HepG2 (cell line): ENCODE data around the gene SLC24A5.

Experiments used
- ASH2L ChIP-seq: fragments of 300-600, 200-600 bp; sonication (generic); IDR thresholded peaks from 2 replicates; pipeline ENCODE4 v1.7.0; 2017; ENCODE audit warnings: low read depth, mild to moderate bottlenecking, moderate library complexity, mixed read lengths, low read length; ENCODE audit not compliant: insufficient read length
- ATF7 ChIP-seq, 2 experiments: fragments of 450-650 bp in 1 of 2; sonication (generic) in 1 of 2; formaldehyde crosslinking in 1 of 2; IDR thresholded peaks; 2 replicates each; pipeline versions ENCODE4 v1.4.0 to v1.6.1; 2016 to 2020; ENCODE audit warnings: antibody characterized with exemption in 1 of 2, mild to moderate bottlenecking in 1 of 2, missing genetic modification reagents in 1 of 2
- CEBPB ChIP-seq: IDR thresholded peaks from 2 replicates; pipeline ENCODE4 v1.6.1; 2011; ENCODE audit warnings: low read depth, low read length, improper control_type of control experiment, borderline replicate concordance
- CTCF ChIP-seq: sonication (generic); formaldehyde crosslinking; IDR thresholded peaks from 2 replicates; pipeline ENCODE4 v1.5.0; 2020; ENCODE audit warnings: mild to moderate bottlenecking, missing genetic modification reagents, moderate library complexity
- FOXK2 ChIP-seq: fragments of 450-650 bp; IDR thresholded peaks from 2 replicates; pipeline ENCODE4 v1.6.1; 2016
- KDM4B ChIP-seq: sonication (generic); formaldehyde crosslinking; IDR thresholded peaks from 2 replicates; pipeline ENCODE4 v1.4.0; 2020; ENCODE audit warnings: missing genetic modification reagents
- PATZ1 ChIP-seq: sonication (generic); formaldehyde crosslinking; IDR thresholded peaks from 2 replicates; pipeline ENCODE4 v1.4.0; 2020; ENCODE audit warnings: missing genetic modification reagents
- POLR2AphosphoS5 ChIP-seq: IDR thresholded peaks from 2 replicates; pipeline ENCODE4 v1.6.1; 2012; ENCODE audit warnings: low read depth, low read length
- PPARG ChIP-seq: conservative IDR thresholded peaks from 2 replicates; pipeline ENCODE4 v1.6.1; 2016; ENCODE audit warnings: missing biosample characterization, missing genetic modification reagents
- RAD21 ChIP-seq: fragments of 450-650 bp; formaldehyde crosslinking; IDR thresholded peaks from 2 replicates; pipeline ENCODE4 v1.5.0; 2020; ENCODE audit warnings: mild to moderate bottlenecking
- RNF219 ChIP-seq: sonication (generic); formaldehyde crosslinking; IDR thresholded peaks from 2 replicates; pipeline ENCODE4 v1.5.0; 2020; ENCODE audit warnings: mild to moderate bottlenecking, missing genetic modification reagents
- SIX4 ChIP-seq: sonication (generic); formaldehyde crosslinking; IDR thresholded peaks from 2 replicates; pipeline ENCODE4 v1.4.0; 2020; ENCODE audit warnings: missing genetic modification reagents
- XRCC5 ChIP-seq: fragments of 200-400 bp; formaldehyde crosslinking; optimal IDR thresholded peaks from 2 replicates; pipeline ENCODE3; 2017; ENCODE audit warnings: mild to moderate bottlenecking, low read length
- ZBTB43 ChIP-seq: sonication (generic); formaldehyde crosslinking; conservative IDR thresholded peaks from 2 replicates; pipeline ENCODE4 v1.4.0; 2020; ENCODE audit warnings: missing genetic modification reagents

- no peak for TF ChIP-seq PATZ1 (CRISPR knock-in tag)
- no peak for TF ChIP-seq ASH2L
- no peak for TF ChIP-seq CTCF
- no peak for TF ChIP-seq XRCC5
- no peak for TF ChIP-seq KDM4B (CRISPR knock-in tag)
- no peak for TF ChIP-seq RAD21 (CRISPR knock-in tag)
- TF ChIP-seq PPARG = no peak
- TF ChIP-seq ZBTB43 (CRISPR knock-in tag) = no peak
- no peak for TF ChIP-seq FOXK2
- TF ChIP-seq CEBPB = no peak
- no peak for TF ChIP-seq POLR2AphosphoS5
- no peak for TF ChIP-seq SIX4 (CRISPR knock-in tag)
- no peak for TF ChIP-seq RNF219
- TF ChIP-seq ATF7 (IDR thresholded peaks at IDR 0.05) = no peak
- no peak for TF ChIP-seq ATF7 (CRISPR knock-in tag; IDR thresholded peaks at IDR 0.05)
Observed at GRCh38 chr15:48153526-48153925, 32.7 kb downstream of the SLC24A5 start.
